HepG2 (cell line): ENCODE data around the gene DEFB131B. TPM values are rescaled to one million over a fixed set of nuclear protein-coding genes. Genes with fewer than 3 reads are reported as not detected.
"Not testable (repeated sequence)": the region's sequence is repeated elsewhere in the genome, so short reads cannot be mapped to it uniquely, and the experiment has no call there.

Source experiments
- ATAC-seq: fragments of 200-7000 bp; cut with Tn5 transposase; 3 replicates; pipeline ENCODE4 v1.9.1; 2020; ENCODE audit warnings: mild to moderate bottlenecking, moderate library complexity
- BruUV-seq: library from RNA; stranded (reverse); fragments of 400-500 nt; replicated peaks from 2 replicates; lab custom pipeline; 2021; lab: Mats Ljungman, UMichigan
- CTCF ChIA-PET: fragments of 300-600 bp; formaldehyde crosslinking; extraction: SDS; loops from one replicate; lab custom pipeline; 2021; ENCODE audit warnings: low total read pairs, inconsistent platforms, low intra/inter-chr PET ratio; lab: Yijun Ruan, JAX
- POLR2A ChIA-PET: fragments of 350-600 bp; sonication (Branson Sonifier 250); formaldehyde crosslinking; loops from one replicate; lab custom pipeline; 2020; ENCODE audit warnings: antibody characterized with exemption, inconsistent platforms; lab: Yijun Ruan, JAX
- DNase-seq: peaks from one replicate; pipeline ENCODE4 v3.0.0-alpha.2; 2015; ENCODE audit warnings: low spot score
- FAIRE-seq: peaks from 3 replicates; lab custom pipeline; 2011; peaks lifted over from hg19 to GRCh38; lab: Jason Lieb, UNC
- H2AFZ ChIP-seq: one replicate; pipeline ENCODE4 v1.6.1; 2011; ENCODE audit warnings: low read length, inconsistent platforms
- H3K27ac ChIP-seq: fragments of 300-600 bp; 3 replicates; pipeline ENCODE4 v1.8.0; 2011; ENCODE audit warnings: mixed run types, mild to moderate bottlenecking, mixed read lengths, low read length, inconsistent platforms; ENCODE audit not compliant: insufficient read depth; ENCODE audit errors: extremely low read length
- H3K27me3 ChIP-seq, 2 experiments: fragments of 200-600 bp in 1 of 2; 2 replicates in 1 of 2; 3 replicates in 1 of 2; pipeline versions ENCODE4 v1.6.0 to v1.8.0; 2011; ENCODE audit warnings: low read length in 2 of 2, mild to moderate bottlenecking in 2 of 2, moderate library complexity in 2 of 2, inconsistent platforms in 1 of 2; ENCODE audit not compliant: insufficient read depth in 2 of 2, control insufficient read depth in 1 of 2
- H3K36me3 ChIP-seq, 2 experiments: fragments of 200-600 bp in 1 of 2; replicated peaks in 1 of 2; 2 replicates in 1 of 2; 3 replicates in 1 of 2; pipeline versions ENCODE4 v1.5.1 to v1.8.0; 2011; ENCODE audit warnings: low read length in 2 of 2, inconsistent platforms in 1 of 2; ENCODE audit not compliant: insufficient read depth in 2 of 2, control insufficient read depth in 1 of 2
- H3K4me1 ChIP-seq: 2 replicates; pipeline ENCODE4 v1.5.1; 2012; ENCODE audit warnings: low read length, inconsistent platforms; ENCODE audit not compliant: insufficient read depth
- H3K4me2 ChIP-seq: 2 replicates; pipeline ENCODE4 v1.6.0; 2011; ENCODE audit warnings: low read depth, low read length, inconsistent platforms
- H3K4me3 ChIP-seq, 3 experiments: fragments of 200-600 bp in 1 of 3; sonication (generic), shearing (Covaris generic) in 1 of 3; replicated peaks in 1 of 3; 2 replicates each; pipeline ENCODE4 v1.5.1; 2011 to 2016; ENCODE audit warnings: low read length in 3 of 3, inconsistent platforms in 2 of 3, low read depth in 2 of 3, mild to moderate bottlenecking in 2 of 3, control low read depth in 1 of 3, mixed read lengths in 1 of 3; ENCODE audit not compliant: insufficient read depth in 1 of 3
- H3K79me2 ChIP-seq: one replicate; pipeline ENCODE4 v1.6.1; 2011; ENCODE audit warnings: low read length, inconsistent platforms; ENCODE audit not compliant: insufficient read depth
- H3K9ac ChIP-seq: 2 replicates; pipeline ENCODE4 v1.6.0; 2011; ENCODE audit warnings: mild to moderate bottlenecking, low read depth, low read length, inconsistent platforms; ENCODE audit not compliant: insufficient read depth
- H3K9me3 ChIP-seq: 2 replicates; pipeline ENCODE4 v1.5.1; 2012; ENCODE audit warnings: mild to moderate bottlenecking, low read length
- H4K20me1 ChIP-seq: 2 replicates; pipeline ENCODE4 v1.6.0; 2011; ENCODE audit warnings: inconsistent platforms, mild to moderate bottlenecking, low read length, moderate library complexity; ENCODE audit not compliant: insufficient read depth
- ZNF530 ChIP-seq: sonication (generic); formaldehyde crosslinking; IDR thresholded peaks from 2 replicates; pipeline ENCODE4 v1.5.0; 2020; ENCODE audit warnings: low read depth, mild to moderate bottlenecking, missing genetic modification reagents
- WGBS: methylation state at CpG from one replicate; pipeline ENCODE4 v1.1.6; 2017; ENCODE audit warnings: low lambda C conversion rate; 5-methylcytosine and 5-hydroxymethylcytosine counted together
- in situ Hi-C: cut with HindIII; loops from 2 replicates; pipeline ENCODE4 v1.10.0; 2017; ENCODE audit warnings: low pct_unique_long_range_greater_than_20kb; ENCODE audit not compliant: extremely low pct_ligation_motif_present
- intact Hi-C: fragments of 100-400 bp; cut with micrococcal nuclease; formaldehyde crosslinking; loops from one replicate; pipeline ENCODE4 v1.10.0; 2022; ENCODE audit not compliant: unreplicated experiment
- polyA plus RNA-seq, 8 experiments: library from polyadenylated mRNA; depleted of rRNA in 3 of 8; stranded (reverse) in 7 of 8; unstranded in 1 of 8; fragments of >200 nt; fragmentation: Illumina TruSeq in 4 of 8; extraction: Trizol in 4 of 8; gene quantifications; 2 replicates each; pipeline versions ENCODE4 v1.2.1 to v1.2.3, GENCODE V29; 2011 to 2016; ENCODE audit warnings: low read depth in 4 of 8, missing spikeins in 1 of 8, mixed read lengths in 1 of 8; ENCODE audit not compliant: insufficient read depth in 1 of 8
- total RNA-seq, 5 experiments: library from RNA; depleted of rRNA; stranded (reverse); fragments of >200 nt; fragmentation: Illumina TruSeq; extraction: Trizol; gene quantifications; 2 replicates each; pipeline ENCODE4 v1.2.3, GENCODE V29; 2016; ENCODE audit warnings: low read depth in 1 of 5
- TF ChIP-seq, protein P1 (sequence below): sonication (generic); formaldehyde crosslinking; IDR thresholded peaks from 2 replicates; pipeline ENCODE4 v1.5.0; 2020; ENCODE audit warnings: mild to moderate bottlenecking, missing genetic modification reagents, borderline replicate concordance
- TF ChIP-seq, protein P2 (sequence below): sonication (generic); formaldehyde crosslinking; IDR thresholded peaks from 2 replicates; pipeline ENCODE4 v1.4.0; 2020; ENCODE audit warnings: missing genetic modification reagents, mild to moderate bottlenecking, borderline replicate concordance

Gene DEFB131B
- total and polyA plus RNA-seq, 2 of the 13 experiments (the other 11 are each of a cell fraction or from before 2014, with no cell fraction given), result not detected

DNA sequence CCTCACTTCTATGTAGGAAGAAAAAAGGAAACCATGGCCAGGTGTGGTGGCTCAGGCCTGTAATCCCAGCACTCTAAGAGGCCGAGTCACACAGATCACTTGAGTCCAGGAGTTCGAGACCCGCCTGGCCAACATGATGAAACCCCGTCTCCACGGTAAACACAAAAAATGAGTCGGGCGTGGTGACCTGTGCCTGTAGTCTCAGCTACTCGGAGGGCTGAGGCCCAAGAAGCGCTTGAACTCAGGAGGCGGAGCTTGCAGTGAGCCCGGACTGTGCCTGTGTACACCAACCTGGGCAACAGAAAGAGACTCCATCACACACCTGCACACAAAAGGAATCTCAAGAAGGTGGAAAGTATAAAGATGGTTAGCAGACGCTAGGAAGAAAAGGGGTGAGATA, 17.7 kb downstream of the DEFB131B start (continued):
- TF ChIP-seq, protein P1, sequence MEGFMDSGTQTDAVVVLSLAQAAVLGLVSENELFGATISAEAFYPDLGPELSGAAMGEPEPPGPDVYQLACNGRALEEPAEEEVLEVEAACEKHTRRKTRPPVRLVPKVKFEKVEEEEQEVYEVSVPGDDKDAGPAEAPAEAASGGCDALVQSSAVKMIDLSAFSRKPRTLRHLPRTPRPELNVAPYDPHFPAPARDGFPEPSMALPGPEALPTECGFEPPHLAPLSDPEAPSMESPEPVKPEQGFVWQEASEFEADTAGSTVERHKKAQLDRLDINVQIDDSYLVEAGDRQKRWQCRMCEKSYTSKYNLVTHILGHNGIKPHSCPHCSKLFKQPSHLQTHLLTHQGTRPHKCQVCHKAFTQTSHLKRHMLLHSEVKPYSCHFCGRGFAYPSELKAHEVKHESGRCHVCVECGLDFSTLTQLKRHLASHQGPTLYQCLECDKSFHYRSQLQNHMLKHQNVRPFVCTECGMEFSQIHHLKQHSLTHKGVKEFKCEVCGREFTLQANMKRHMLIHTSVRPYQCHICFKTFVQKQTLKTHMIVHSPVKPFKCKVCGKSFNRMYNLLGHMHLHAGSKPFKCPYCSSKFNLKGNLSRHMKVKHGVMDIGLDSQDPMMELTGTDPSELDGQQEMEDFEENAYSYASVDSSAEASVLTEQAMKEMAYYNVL (CRISPR knock-in tag), result no peak
- TF ChIP-seq ZNF530 (CRISPR knock-in tag), result no peak
- TF ChIP-seq, protein P2, sequence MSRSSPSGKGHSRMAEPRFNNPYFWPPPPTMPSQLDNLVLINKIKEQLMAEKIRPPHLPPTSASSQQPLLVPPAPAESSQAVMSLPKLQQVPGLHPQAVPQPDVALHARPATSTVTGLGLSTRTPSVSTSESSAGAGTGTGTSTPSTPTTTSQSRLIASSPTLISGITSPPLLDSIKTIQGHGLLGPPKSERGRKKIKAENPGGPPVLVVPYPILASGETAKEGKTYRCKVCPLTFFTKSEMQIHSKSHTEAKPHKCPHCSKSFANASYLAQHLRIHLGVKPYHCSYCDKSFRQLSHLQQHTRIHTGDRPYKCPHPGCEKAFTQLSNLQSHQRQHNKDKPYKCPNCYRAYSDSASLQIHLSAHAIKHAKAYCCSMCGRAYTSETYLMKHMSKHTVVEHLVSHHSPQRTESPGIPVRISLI (CRISPR knock-in tag), result no peak

DNA sequence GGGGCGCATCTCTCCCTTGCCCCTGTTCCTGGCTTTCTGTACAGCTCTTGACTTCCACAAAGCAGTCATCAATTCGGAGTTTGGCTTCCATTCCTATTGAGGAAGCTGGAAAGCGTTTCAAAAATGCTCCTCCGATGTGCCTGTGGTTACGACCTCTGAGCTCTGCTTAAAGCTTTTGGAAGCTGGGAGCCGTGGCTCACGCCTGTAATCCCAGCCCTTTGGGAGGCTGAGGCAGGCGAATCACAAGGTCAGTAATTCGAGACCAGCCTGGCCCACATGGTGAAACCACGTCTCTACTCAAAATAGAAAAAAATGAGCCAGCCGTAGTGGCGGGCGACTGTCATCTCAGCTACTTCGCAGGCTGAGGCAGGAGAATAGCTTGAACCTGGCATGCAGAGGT, 22.9 kb downstream of the DEFB131B start:
- FAIRE-seq, H2AFZ ChIP-seq, H3K4me1 ChIP-seq, intact Hi-C loops, DNase-seq, H4K20me1 ChIP-seq, CTCF ChIA-PET, BruUV-seq, H3K4me2 ChIP-seq, H3K27ac ChIP-seq, in situ Hi-C loops, H3K4me3 ChIP-seq, H3K79me2 ChIP-seq, ATAC-seq, H3K27me3 ChIP-seq, H3K9me3 ChIP-seq, POLR2A ChIA-PET, H3K9ac ChIP-seq, H3K36me3 ChIP-seq: not testable (repeated sequence)
- 95% methylated on average over 14 of the region's 14 CpGs for WGBS
